HG03135 (cell line): Measurements from ENCODE around the gene SUMF1.
"Not testable (repeated sequence)": the region's sequence is repeated elsewhere in the genome, so short reads cannot be mapped to it uniquely, and the experiment has no call there.

ENCODE experiments used
- ATAC-seq: cut with Tn5 transposase; IDR thresholded peaks from one replicate; pipeline ENCODE4 v1.9.1; 2021; ENCODE audit warnings: mild to moderate bottlenecking, moderate library complexity; ENCODE audit not compliant: unreplicated experiment

Gene SUMF1

GRCh38 chr3:4462369-4463040 is 4.6 kb downstream of the SUMF1 start:
- ATAC-seq: no peak

DNA sequence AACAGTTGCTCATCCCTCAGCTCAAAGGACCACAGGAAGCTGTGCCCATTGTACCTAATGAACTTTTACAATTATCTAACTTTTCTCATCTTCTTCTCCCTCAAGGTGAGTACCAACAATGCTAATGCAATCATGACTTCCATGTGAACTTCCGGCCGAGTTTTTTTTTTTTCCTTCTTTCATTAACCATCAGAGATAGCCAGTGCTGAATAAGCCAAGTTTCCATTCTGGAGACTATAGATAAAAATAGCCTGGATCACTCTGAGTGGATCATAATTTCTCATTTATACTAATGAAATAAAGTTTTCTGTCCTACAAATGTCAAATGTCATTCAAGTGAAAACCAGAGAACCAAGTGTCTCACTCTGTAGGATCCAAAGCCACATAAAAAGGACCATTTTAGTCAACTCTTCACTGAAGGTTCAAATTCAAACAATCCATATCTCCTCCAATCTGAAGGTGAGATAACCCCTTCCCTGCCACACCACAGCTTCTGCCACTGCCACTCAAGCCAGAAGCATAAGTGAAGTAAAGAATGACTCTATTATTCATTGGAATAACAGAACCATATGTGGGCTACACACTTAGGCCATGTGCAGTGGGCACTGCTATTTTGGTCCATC is 5.5 kb downstream of the SUMF1 start:
- no peak for ATAC-seq

DNA sequence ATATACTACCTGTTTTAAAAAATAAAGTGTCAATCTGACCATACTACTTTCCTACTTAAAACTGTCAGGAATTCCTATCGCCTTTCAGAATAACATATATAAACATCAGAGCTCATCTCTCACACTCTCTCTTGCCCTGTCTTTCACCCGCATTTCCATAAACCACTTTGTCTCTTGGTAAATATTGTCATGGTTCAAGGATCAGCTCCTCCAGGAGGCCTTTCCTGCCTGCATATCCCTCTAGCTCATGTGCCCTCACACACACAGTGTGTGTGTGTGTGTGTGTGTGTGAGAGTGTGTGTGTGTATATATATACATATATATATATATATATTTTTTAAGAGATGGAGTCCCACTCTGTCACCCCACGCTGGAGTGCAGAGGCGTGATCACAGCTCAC is 6.7 kb downstream of the SUMF1 start:
- no peak for ATAC-seq

- ATAC-seq: no peak
Observed at GRCh38 chr3:4458961-4459360, 8.1 kb downstream of the SUMF1 start.

DNA sequence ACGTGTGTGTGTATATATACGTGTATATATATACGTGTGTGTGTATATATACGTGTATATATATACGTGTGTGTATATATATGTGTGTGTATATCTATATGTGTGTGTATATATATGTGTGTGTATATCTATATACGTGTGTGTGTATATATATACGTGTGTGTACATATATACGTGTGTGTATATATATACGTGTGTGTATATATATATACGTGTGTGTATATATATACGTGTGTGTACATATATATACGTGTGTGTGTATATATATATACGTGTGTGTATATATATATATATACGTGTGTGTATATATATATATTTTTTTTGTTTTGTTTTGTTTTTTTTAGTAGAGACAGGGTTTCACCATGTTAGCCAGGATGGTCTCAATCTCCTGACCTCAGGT is 10.3 kb downstream of the SUMF1 start:
- ATAC-seq: not testable (repeated sequence)

DNA sequence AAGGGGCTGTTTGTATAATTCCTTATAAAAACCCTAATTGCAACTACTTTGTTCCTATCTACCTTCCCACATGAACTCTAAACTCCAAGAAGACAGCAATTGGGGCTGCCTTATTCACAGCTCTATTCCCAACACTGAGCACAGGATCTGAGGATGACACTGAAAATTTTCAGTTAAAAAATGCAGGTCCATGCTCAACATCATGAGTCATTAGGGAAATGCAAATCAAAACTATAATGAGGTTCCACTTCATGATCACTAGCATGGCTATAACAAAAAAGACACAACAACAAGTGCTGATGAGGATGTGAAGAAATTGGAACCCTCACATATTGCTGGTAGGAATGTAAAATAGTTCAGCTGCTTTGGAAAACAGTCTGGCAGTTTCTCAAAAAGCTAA is 12.9 kb downstream of the SUMF1 start:
- ATAC-seq: no peak

DNA sequence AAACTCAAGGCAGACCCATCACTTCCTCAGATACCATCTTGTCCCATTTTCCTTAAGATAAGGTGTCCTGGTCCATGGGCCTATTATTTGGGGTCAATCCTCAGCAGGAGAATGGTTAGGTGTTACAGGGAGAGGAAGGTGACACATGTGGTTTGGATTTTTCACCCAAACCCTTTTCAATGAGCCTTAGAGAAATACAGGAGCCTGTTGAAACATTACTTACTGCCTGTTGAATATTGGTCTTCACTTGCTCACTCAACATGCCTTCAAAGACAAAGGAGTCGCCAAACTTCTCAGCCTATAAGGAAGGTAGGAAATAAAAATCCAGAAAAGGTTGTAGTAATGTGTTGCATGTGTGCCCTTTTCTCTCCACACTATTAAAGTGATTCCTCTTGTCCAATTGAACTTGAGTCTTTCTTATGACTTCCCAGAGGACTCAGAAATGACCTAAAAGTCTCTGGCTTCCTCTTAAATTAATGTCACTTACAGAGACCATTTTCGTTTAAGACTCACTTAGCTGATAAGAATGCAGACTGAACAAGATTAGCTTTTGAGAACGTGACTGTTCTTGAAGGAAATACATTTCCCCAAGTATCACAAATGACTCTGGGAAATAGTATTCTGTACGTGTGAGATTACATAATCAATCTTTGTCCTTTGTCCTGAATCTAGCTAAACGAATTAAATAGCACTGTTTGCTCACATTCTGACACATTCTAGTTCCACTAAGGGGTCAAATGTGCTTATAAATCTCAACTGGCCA is 17.8 kb downstream of the SUMF1 start:
- ATAC-seq: no peak

- no peak for ATAC-seq
Observed at GRCh38 chr3:4448187-4448586, 18.9 kb downstream of the SUMF1 start.

- ATAC-seq: no peak
Observed at GRCh38 chr3:4447295-4447999, 19.6 kb downstream of the SUMF1 start.

GRCh38 chr3:4440951-4441350 is 26.1 kb downstream of the SUMF1 start:
- no peak for ATAC-seq

DNA sequence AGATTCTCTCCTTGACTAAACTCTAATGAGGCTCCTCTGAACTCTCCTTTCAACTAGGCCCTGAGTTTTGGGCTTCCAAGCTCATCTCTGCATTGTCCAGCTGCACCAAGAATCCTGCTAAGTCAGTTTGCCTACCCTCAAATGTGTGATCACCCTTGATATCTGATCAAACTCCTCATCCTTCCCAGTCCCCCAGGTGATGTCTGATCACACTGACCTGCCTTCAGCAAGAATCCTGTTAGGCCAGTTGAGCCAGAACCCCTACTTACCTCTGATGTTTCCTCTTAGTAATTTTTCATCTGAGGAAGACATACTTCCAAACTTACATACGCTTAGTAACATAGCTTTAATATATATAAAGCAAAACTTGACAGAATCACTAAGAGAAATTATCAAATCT is 28.8 kb downstream of the SUMF1 start:
- ATAC-seq: no peak

DNA sequence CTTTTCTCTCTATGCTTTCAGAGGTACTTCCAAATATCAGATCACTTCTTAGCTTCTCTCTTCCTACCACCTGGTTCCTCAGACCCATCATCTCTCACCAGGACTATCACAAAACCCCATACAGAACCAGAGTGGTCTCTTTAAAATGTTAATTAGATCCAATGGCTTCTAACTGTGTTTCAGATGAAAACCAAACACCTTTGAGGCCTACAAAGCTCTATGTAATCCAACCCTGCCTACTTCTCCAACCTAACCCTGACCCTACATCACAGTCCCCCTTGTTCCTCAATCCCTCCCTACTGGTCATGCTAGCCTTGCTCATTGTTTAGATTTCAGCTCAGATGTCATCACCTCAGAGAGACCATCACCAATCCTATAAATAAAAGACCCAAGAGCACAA is 34.8 kb downstream of the SUMF1 start:
- ATAC-seq: no peak

- ATAC-seq: no peak
Observed at GRCh38 chr3:4429648-4430350, 37.3 kb downstream of the SUMF1 start.

- ATAC-seq: peak; percentile 77
Observed at GRCh38 chr3:4426782-4427344, 40.2 kb downstream of the SUMF1 start.

- no peak for ATAC-seq
Observed at GRCh38 chr3:4426261-4426781, 40.7 kb downstream of the SUMF1 start.

DNA sequence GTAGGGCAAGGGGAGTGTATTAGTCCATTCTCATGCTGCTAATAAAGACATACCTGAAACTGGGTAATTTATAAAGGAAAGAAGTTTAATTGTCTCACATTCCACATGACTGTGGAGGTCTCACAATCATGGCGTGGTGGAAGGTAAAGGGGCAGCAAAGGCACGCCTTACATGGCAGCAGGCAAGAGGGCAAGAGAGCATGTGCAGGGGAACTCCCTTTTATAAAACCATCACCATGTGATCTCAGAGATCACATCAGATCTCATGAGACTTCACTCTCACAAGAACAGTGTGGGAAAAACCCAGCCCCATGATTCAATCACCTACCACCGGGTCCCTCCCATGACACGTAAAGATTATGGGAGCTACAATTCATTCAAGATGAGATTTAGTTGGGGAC is 41.4 kb downstream of the SUMF1 start:
- no peak for ATAC-seq

DNA sequence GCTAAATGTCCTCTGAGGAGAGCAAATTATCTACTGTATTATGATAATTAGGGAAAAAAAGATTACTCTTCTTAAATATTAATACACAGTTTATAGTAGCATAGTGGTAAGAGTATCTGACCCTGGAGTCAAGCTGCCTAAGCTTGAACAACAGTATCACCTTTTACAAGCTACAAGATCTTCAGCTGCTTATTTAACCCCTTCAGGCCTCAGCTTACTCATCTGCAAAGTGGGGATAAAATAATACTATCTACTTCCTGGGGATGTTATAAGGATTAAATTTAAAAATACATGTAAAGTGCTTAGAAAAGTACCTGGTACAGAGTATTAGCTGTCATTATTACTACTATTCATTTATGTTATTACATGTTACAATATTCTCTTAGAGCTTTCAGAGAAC is 42.0 kb downstream of the SUMF1 start:
- ATAC-seq: no peak

- ATAC-seq: no peak
Observed at GRCh38 chr3:4421121-4421520, 45.9 kb downstream of the SUMF1 start.

DNA sequence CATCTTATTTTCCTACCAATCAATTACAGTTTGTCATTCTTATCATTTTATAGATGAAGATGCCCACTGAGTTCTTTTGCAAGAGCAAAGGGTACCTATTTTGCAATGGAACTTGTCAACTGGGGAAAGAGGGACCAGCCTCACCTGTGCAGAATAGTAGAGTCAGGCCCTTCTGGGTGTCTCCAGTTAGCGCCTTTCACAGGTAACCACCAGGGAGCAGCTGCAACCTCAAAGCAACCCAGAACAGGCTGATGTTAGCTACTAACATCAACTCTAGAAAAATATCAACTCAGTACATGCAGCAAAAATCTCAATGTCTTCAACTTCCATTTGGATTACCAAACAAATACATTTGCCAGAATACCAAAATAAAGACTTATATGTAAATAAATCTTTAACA is 47.1 kb downstream of the SUMF1 start:
- no peak for ATAC-seq

GRCh38 chr3:4419386-4419785 is 47.7 kb downstream of the SUMF1 start:
- no peak for ATAC-seq
